ENCODE data around the gene HS2ST1. TPM values are rescaled to one million over a fixed set of nuclear protein-coding genes. Genes with fewer than 3 reads are reported as not detected.
"Not testable (repeated sequence)": the region's sequence is repeated elsewhere in the genome, so short reads cannot be mapped to it uniquely, and the experiment has no call there.

The HS2ST1 gene
- total and polyA plus RNA-seq, 5 donors from 2014 or later, result 7.7 to 12.3 (median 8.0) TPM

GRCh38 chr1:87000460-87000859, 86.0 kb downstream of the HS2ST1 start:
- Histone ChIP-seq H3K27me3 (ENCODE audit: control insufficient read depth, insufficient read depth, low read length) (no peaks in the 10 kb centered on the region), H3K9me3 (ENCODE audit: control insufficient read depth in 2 of 2, low read length in 2 of 2) (no peaks in the 10 kb centered on the region), H3K36me3 (ENCODE audit: control insufficient read depth, insufficient read depth, low read length) (no peaks in the 10 kb centered on the region), H3K27ac (ENCODE audit: insufficient read depth, low read length, poor library complexity, severe bottlenecking) (no peak overlapping the region), H3K4me3 (ENCODE audit: low read depth, low read length) (no peak overlapping the region), H3K4me1 (ENCODE audit: control insufficient read depth, insufficient read depth, low read length, poor library complexity, severe bottlenecking) (no peaks in the 10 kb centered on the region)
- no peak overlapping the region for H3K4me3 Mint-ChIP-seq
- DNase-seq (no peak), ATAC-seq (ENCODE audit: low read depth in 2 of 2) (no peak)
- H3K36me3 Mint-ChIP-seq, result peaks cover 3% of the 10 kb centered on the region
- peaks cover 0 to 2% (median 0%) of the 10 kb centered on the region in 7 donors for H3K9me3 Mint-ChIP-seq
- peaks cover 0 to 12% (median 2%) of the 10 kb centered on the region in 4 donors for H3K4me1 Mint-ChIP-seq
- no peaks in the 10 kb centered on the region for H3K27me3 Mint-ChIP-seq
- H3K27ac Mint-ChIP-seq, result no peak overlapping the region

- H3K36me3 Mint-ChIP-seq, result no peaks in the 10 kb centered on the region
- H3K27ac ChIP-seq (ENCODE audit: insufficient read depth, low read length, poor library complexity, severe bottlenecking), result no peak overlapping the region
- no peaks in the 10 kb centered on the region for H3K36me3 ChIP-seq (ENCODE audit: control insufficient read depth, insufficient read depth, low read length)
- no peak overlapping the region for H3K27ac Mint-ChIP-seq
- no peak overlapping the region for H3K4me3 ChIP-seq (ENCODE audit: low read depth, low read length)
- H3K4me1 ChIP-seq (ENCODE audit: control insufficient read depth, insufficient read depth, low read length, poor library complexity, severe bottlenecking), result no peaks in the 10 kb centered on the region
- no peak for ATAC-seq (ENCODE audit: low read depth in 2 of 2)
- H3K9me3 Mint-ChIP-seq, result peaks cover 0 to 2% (median 0%) of the 10 kb centered on the region in 7 donors
- H3K4me1 Mint-ChIP-seq, result peaks cover 0 to 2% (median 0%) of the 10 kb centered on the region in 4 donors
- no peaks in the 10 kb centered on the region for H3K27me3 Mint-ChIP-seq
- DNase-seq, result no peak
- no peaks in the 10 kb centered on the region for H3K9me3 ChIP-seq (ENCODE audit: control insufficient read depth in 2 of 2, low read length in 2 of 2)
- no peaks in the 10 kb centered on the region for H3K27me3 ChIP-seq (ENCODE audit: control insufficient read depth, insufficient read depth, low read length)
- no peak overlapping the region for H3K4me3 Mint-ChIP-seq
These were observed 90.4 kb downstream of the HS2ST1 start for GRCh38 chr1:87004857-87005256.

GRCh38 chr1:87007323-87007722, 92.9 kb downstream of the HS2ST1 start:
- ATAC-seq (ENCODE audit: low read depth in 2 of 2) (no peak), DNase-seq (no peak)
- Histone ChIP-seq H3K4me3 (ENCODE audit: low read depth, low read length) (no peak overlapping the region), H3K36me3 (ENCODE audit: control insufficient read depth, insufficient read depth, low read length) (no peaks in the 10 kb centered on the region), H3K9me3 (ENCODE audit: control insufficient read depth in 2 of 2, low read length in 2 of 2) (peaks cover 0 to under 1% of the 10 kb centered on the region in 2 experiments), H3K27me3 (ENCODE audit: control insufficient read depth, insufficient read depth, low read length) (no peaks in the 10 kb centered on the region), H3K27ac (ENCODE audit: insufficient read depth, low read length, poor library complexity, severe bottlenecking) (no peak overlapping the region), H3K4me1 (ENCODE audit: control insufficient read depth, insufficient read depth, low read length, poor library complexity, severe bottlenecking) (no peaks in the 10 kb centered on the region)
- no peak overlapping the region for H3K4me3 Mint-ChIP-seq
- H3K27me3 Mint-ChIP-seq, result no peaks in the 10 kb centered on the region
- peaks cover 5% of the 10 kb centered on the region for H3K36me3 Mint-ChIP-seq
- H3K9me3 Mint-ChIP-seq, result peaks cover 0 to 10% (median under 1%) of the 10 kb centered on the region in 7 donors
- H3K27ac Mint-ChIP-seq, result no peak overlapping the region
- H3K4me1 Mint-ChIP-seq, result peaks cover 0 to 2% (median 0%) of the 10 kb centered on the region in 4 donors

- H3K9me3 Mint-ChIP-seq, result peaks cover 0 to 17% (median 7%) of the 10 kb centered on the region in 7 donors
- not testable (repeated sequence) for DNase-seq
These were observed 99.0 kb downstream of the HS2ST1 start for GRCh38 chr1:87013385-87013784.

GRCh38 chr1:87017998-87018672, 103.7 kb downstream of the HS2ST1 start:
- H3K4me1 ChIP-seq (ENCODE audit: control insufficient read depth, insufficient read depth, low read length, poor library complexity, severe bottlenecking), result no peaks in the 10 kb centered on the region
- Mint-ChIP-seq H3K4me3 (no peak overlapping the region), H3K9me3 (peaks cover 0 to 7% (median 3%) of the 10 kb centered on the region in 7 donors), H3K27ac (no peak overlapping the region), H3K27me3 (no peaks in the 10 kb centered on the region), H3K36me3 (peaks cover 14% of the 10 kb centered on the region), H3K4me1 (peaks cover 0 to 9% (median 6%) of the 10 kb centered on the region in 4 donors)
- H3K4me3 ChIP-seq (ENCODE audit: low read depth, low read length), result no peak overlapping the region
- DNase-seq (no peak), ATAC-seq (ENCODE audit: low read depth in 2 of 2) (no peak)
- no peaks in the 10 kb centered on the region for H3K36me3 ChIP-seq (ENCODE audit: control insufficient read depth, insufficient read depth, low read length)
- H3K27me3 ChIP-seq (ENCODE audit: control insufficient read depth, insufficient read depth, low read length), result no peaks in the 10 kb centered on the region
- peaks cover 0 to 3% of the 10 kb centered on the region in 2 experiments for H3K9me3 ChIP-seq (ENCODE audit: control insufficient read depth in 2 of 2, low read length in 2 of 2)
- H3K27ac ChIP-seq (ENCODE audit: insufficient read depth, low read length, poor library complexity, severe bottlenecking), result no peak overlapping the region

More at GRCh38 chr1:87013385-87013784, 99.0 kb downstream of the HS2ST1 start:
- H3K9me3 ChIP-seq (ENCODE audit: control insufficient read depth in 2 of 2, low read length in 2 of 2), result peaks cover 0 to 11% of the 10 kb centered on the region in 2 experiments
- not testable (repeated sequence) for H3K4me3 ChIP-seq (ENCODE audit: low read depth, low read length); H3K4me3 Mint-ChIP-seq; ATAC-seq (ENCODE audit: low read depth in 2 of 2); H3K4me1 Mint-ChIP-seq; H3K4me1 ChIP-seq (ENCODE audit: control insufficient read depth, insufficient read depth, low read length, poor library complexity, severe bottlenecking); H3K27me3 Mint-ChIP-seq; H3K27ac Mint-ChIP-seq; H3K27me3 ChIP-seq (ENCODE audit: control insufficient read depth, insufficient read depth, low read length); H3K36me3 ChIP-seq (ENCODE audit: control insufficient read depth, insufficient read depth, low read length); H3K27ac ChIP-seq (ENCODE audit: insufficient read depth, low read length, poor library complexity, severe bottlenecking)
- H3K36me3 Mint-ChIP-seq, result peaks cover 12% of the 10 kb centered on the region

- DNase-seq (no peak), ATAC-seq (ENCODE audit: low read depth in 2 of 2) (no peak)
- Mint-ChIP-seq H3K9me3 (no peaks in the 10 kb centered on the region), H3K36me3 (peaks cover 7% of the 10 kb centered on the region), H3K27ac (no peak overlapping the region), H3K4me3 (no peak overlapping the region), H3K4me1 (peaks cover 3 to 15% (median 9%) of the 10 kb centered on the region in 4 donors), H3K27me3 (no peaks in the 10 kb centered on the region)
- Histone ChIP-seq H3K9me3 (ENCODE audit: control insufficient read depth in 2 of 2, low read length in 2 of 2) (no peaks in the 10 kb centered on the region), H3K27me3 (ENCODE audit: control insufficient read depth, insufficient read depth, low read length) (no peaks in the 10 kb centered on the region), H3K36me3 (ENCODE audit: control insufficient read depth, insufficient read depth, low read length) (no peaks in the 10 kb centered on the region), H3K4me3 (ENCODE audit: low read depth, low read length) (no peak overlapping the region), H3K27ac (ENCODE audit: insufficient read depth, low read length, poor library complexity, severe bottlenecking) (no peak overlapping the region), H3K4me1 (ENCODE audit: control insufficient read depth, insufficient read depth, low read length, poor library complexity, severe bottlenecking) (no peaks in the 10 kb centered on the region)
These were observed 108.9 kb downstream of the HS2ST1 start for GRCh38 chr1:87023326-87023725.

- H3K27me3 Mint-ChIP-seq, result no peaks in the 10 kb centered on the region
- Histone ChIP-seq H3K4me1 (ENCODE audit: control insufficient read depth, insufficient read depth, low read length, poor library complexity, severe bottlenecking) (no peaks in the 10 kb centered on the region), H3K36me3 (ENCODE audit: control insufficient read depth, insufficient read depth, low read length) (no peaks in the 10 kb centered on the region), H3K4me3 (ENCODE audit: low read depth, low read length) (no peak overlapping the region), H3K9me3 (ENCODE audit: control insufficient read depth in 2 of 2, low read length in 2 of 2) (no peaks in the 10 kb centered on the region), H3K27me3 (ENCODE audit: control insufficient read depth, insufficient read depth, low read length) (no peaks in the 10 kb centered on the region), H3K27ac (ENCODE audit: insufficient read depth, low read length, poor library complexity, severe bottlenecking) (no peak overlapping the region)
- no peak overlapping the region for H3K27ac Mint-ChIP-seq
- DNase-seq (no peak), ATAC-seq (ENCODE audit: low read depth in 2 of 2) (no peak)
- no peak overlapping the region for H3K4me3 Mint-ChIP-seq
- peaks cover 7% of the 10 kb centered on the region for H3K36me3 Mint-ChIP-seq
- no peaks in the 10 kb centered on the region for H3K9me3 Mint-ChIP-seq
- peaks cover 4 to 16% (median 5%) of the 10 kb centered on the region in 4 donors for H3K4me1 Mint-ChIP-seq
These were observed 110.6 kb downstream of the HS2ST1 start for GRCh38 chr1:87024936-87025540.

GRCh38 chr1:87027561-87027960, 113.1 kb downstream of the HS2ST1 start:
- not testable (repeated sequence) for H3K27ac ChIP-seq (ENCODE audit: insufficient read depth, low read length, poor library complexity, severe bottlenecking); H3K4me3 Mint-ChIP-seq; H3K36me3 ChIP-seq (ENCODE audit: control insufficient read depth, insufficient read depth, low read length); H3K9me3 ChIP-seq (ENCODE audit: control insufficient read depth in 2 of 2, low read length in 2 of 2); H3K4me3 ChIP-seq (ENCODE audit: low read depth, low read length); H3K9me3 Mint-ChIP-seq; H3K27me3 ChIP-seq (ENCODE audit: control insufficient read depth, insufficient read depth, low read length); H3K4me1 ChIP-seq (ENCODE audit: control insufficient read depth, insufficient read depth, low read length, poor library complexity, severe bottlenecking); H3K27ac Mint-ChIP-seq; ATAC-seq (ENCODE audit: low read depth in 2 of 2); H3K27me3 Mint-ChIP-seq; DNase-seq; H3K36me3 Mint-ChIP-seq
- peaks cover 2 to 14% (median 5%) of the 10 kb centered on the region in 4 donors for H3K4me1 Mint-ChIP-seq
